ENCODE measurements around the gene GGACT.
"Not testable (repeated sequence)": the region's sequence is repeated elsewhere in the genome, so short reads cannot be mapped to it uniquely, and the experiment has no call there.

The GGACT gene

GRCh38 chr13:100601716-100602115 lies 13.1 kb upstream of the GGACT start:
- DNase-seq (ENCODE audit: low read depth in 3 of 3): no peak

GRCh38 chr13:100600915-100601314 lies 12.3 kb upstream of the GGACT start:
- DNase-seq (ENCODE audit: low read depth in 3 of 3): no peak

- DNase-seq (ENCODE audit: low read depth in 3 of 3): no peak
Measured at GRCh38 chr13:100600461-100600860, 11.9 kb upstream of the GGACT start.

GRCh38 chr13:100597253-100597652 lies 8.7 kb upstream of the GGACT start:
- DNase-seq (ENCODE audit: low read depth in 3 of 3): no peak

- no peak for DNase-seq (ENCODE audit: low read depth in 3 of 3)
Measured at GRCh38 chr13:100596516-100596915, 7.9 kb upstream of the GGACT start.

GRCh38 chr13:100594731-100595130 lies 6.1 kb upstream of the GGACT start:
- DNase-seq (ENCODE audit: low read depth in 3 of 3): no peak

- no peak for DNase-seq (ENCODE audit: low read depth in 3 of 3)
Measured at GRCh38 chr13:100594255-100594654, 5.7 kb upstream of the GGACT start.

GRCh38 chr13:100589178-100589725 lies 663 bp upstream of the GGACT start:
- DNase-seq (ENCODE audit: low read depth in 3 of 3): no peak

- DNase-seq (ENCODE audit: low read depth in 3 of 3): no peak
Measured at GRCh38 chr13:100584896-100585295, 3.7 kb downstream of the GGACT start.

GRCh38 chr13:100581504-100581903 lies 7.1 kb downstream of the GGACT start:
- no peak for DNase-seq (ENCODE audit: low read depth in 3 of 3)

- DNase-seq (ENCODE audit: low read depth in 3 of 3): no peak
Measured at GRCh38 chr13:100581030-100581429, 7.6 kb downstream of the GGACT start.

GRCh38 chr13:100580045-100580444 lies 8.5 kb downstream of the GGACT start:
- no peak for DNase-seq (ENCODE audit: low read depth in 3 of 3)

- not testable (repeated sequence) for DNase-seq (ENCODE audit: low read depth in 3 of 3)
Measured at GRCh38 chr13:100577239-100577638, 11.3 kb downstream of the GGACT start.

GRCh38 chr13:100573121-100573520 lies 15.5 kb downstream of the GGACT start:
- DNase-seq (ENCODE audit: low read depth in 3 of 3): peak; percentile 51 to 70 (median 65)

- no peak for DNase-seq (ENCODE audit: low read depth in 3 of 3)
Measured at GRCh38 chr13:100566543-100566942, 22.0 kb downstream of the GGACT start.

GRCh38 chr13:100565286-100565685 lies 23.3 kb downstream of the GGACT start:
- no peak for DNase-seq (ENCODE audit: low read depth in 3 of 3)

GRCh38 chr13:100564444-100565223 lies 24.0 kb downstream of the GGACT start:
- no peak for DNase-seq (ENCODE audit: low read depth in 3 of 3)

GRCh38 chr13:100563779-100564178 lies 24.8 kb downstream of the GGACT start:
- DNase-seq (ENCODE audit: low read depth in 3 of 3): no peak

- no peak for DNase-seq (ENCODE audit: low read depth in 3 of 3)
Measured at GRCh38 chr13:100561599-100562204, 26.9 kb downstream of the GGACT start.

GRCh38 chr13:100561158-100561499 lies 27.5 kb downstream of the GGACT start:
- DNase-seq (ENCODE audit: low read depth in 3 of 3): no peak

- no peak for DNase-seq (ENCODE audit: low read depth in 3 of 3)
Measured at GRCh38 chr13:100560498-100561157, 28.0 kb downstream of the GGACT start.

- no peak for DNase-seq (ENCODE audit: low read depth in 3 of 3)
Measured at GRCh38 chr13:100559886-100560285, 28.7 kb downstream of the GGACT start.

- DNase-seq (ENCODE audit: low read depth in 3 of 3): no peak
Measured at GRCh38 chr13:100552755-100553154, 35.8 kb downstream of the GGACT start.
